Endothelial cell of umbilical vein (primary cell): ENCODE results near the gene SAMD4A. TPM values are rescaled to one million over a fixed set of nuclear protein-coding genes. Genes with fewer than 3 reads are reported as not detected.

Source experiments
- BruUV-seq: library from RNA; stranded (reverse); fragments of 400-500 nt; replicated peaks from 2 replicates; lab custom pipeline; 2021; lab: Mats Ljungman, UMichigan
- CTCF ChIA-PET: fragments of 300-600, 350-600 bp; sonication (Branson Sonifier 250); formaldehyde crosslinking; loops from one replicate; lab custom pipeline; 2021; ENCODE audit warnings: antibody characterized with exemption, inconsistent platforms; lab: Charles Lee
- POLR2A ChIA-PET: fragments of 300-600, 350-600 bp; sonication (Branson Sonifier 250); formaldehyde crosslinking; loops from one replicate; lab custom pipeline; 2021; ENCODE audit warnings: antibody characterized with exemption, inconsistent platforms; lab: Charles Lee
- DNase-seq: peaks from one replicate; pipeline ENCODE4 v3.0.0-alpha.2; 2011; ENCODE audit warnings: low read depth, low spot score
- FAIRE-seq: peaks from 2 replicates; lab custom pipeline; 2011; peaks lifted over from hg19 to GRCh38; lab: Jason Lieb, UNC
- H2AFZ ChIP-seq: 2 replicates; pipeline ENCODE4 v1.6.0; 2012; ENCODE audit warnings: low read depth, low read length, control low read depth, inconsistent platforms
- H3K27ac ChIP-seq: 2 replicates; pipeline ENCODE4 v1.5.1; 2011; ENCODE audit warnings: low read depth, mild to moderate bottlenecking, control low read depth, low read length, moderate library complexity; ENCODE audit not compliant: insufficient read depth
- H3K27me3 ChIP-seq, 2 experiments: 2 replicates each; pipeline versions ENCODE4 v1.6.0 to v1.6.1; 2011; ENCODE audit warnings: low read length in 2 of 2, mixed read lengths in 1 of 2; ENCODE audit not compliant: control insufficient read depth in 2 of 2, insufficient read depth in 2 of 2
- H3K36me3 ChIP-seq, 2 experiments: 2 replicates in 1 of 2; 3 replicates in 1 of 2; pipeline ENCODE4 v1.5.1; 2011; ENCODE audit warnings: low read length in 2 of 2, mild to moderate bottlenecking in 1 of 2, moderate library complexity in 1 of 2; ENCODE audit not compliant: control insufficient read depth in 2 of 2, insufficient read depth in 2 of 2; ENCODE audit errors: extremely low read depth in 1 of 2
- H3K4me1 ChIP-seq: 3 replicates; pipeline ENCODE4 v1.5.1; 2011; ENCODE audit warnings: mild to moderate bottlenecking, low read length; ENCODE audit not compliant: control insufficient read depth, insufficient read depth; ENCODE audit errors: extremely low read depth
- H3K4me2 ChIP-seq: 2 replicates; pipeline ENCODE4 v1.6.1; 2011; ENCODE audit warnings: low read length, control low read depth, mixed read lengths; ENCODE audit not compliant: insufficient read depth
- H3K4me3 ChIP-seq, 3 experiments: fragments of 200-600 bp in 1 of 3; sonication (generic), shearing (Covaris generic) in 1 of 3; replicated peaks in 1 of 3; 2 replicates each; pipeline ENCODE4 v1.5.1; 2011 to 2016; ENCODE audit warnings: control low read depth in 3 of 3, low read length in 3 of 3, mild to moderate bottlenecking in 2 of 3, inconsistent platforms in 1 of 3, low read depth in 1 of 3, moderate library complexity in 1 of 3; ENCODE audit not compliant: insufficient read depth in 1 of 3
- H3K79me2 ChIP-seq: 2 replicates; pipeline ENCODE4 v1.6.0; 2012; ENCODE audit warnings: low read length, inconsistent platforms; ENCODE audit not compliant: control insufficient read depth, insufficient read depth
- H3K9ac ChIP-seq: replicated peaks from 2 replicates; pipeline ENCODE3; 2011; ENCODE audit warnings: low read length, control low read depth; ENCODE audit not compliant: insufficient read depth; ENCODE audit errors: extremely low read depth
- H3K9me1 ChIP-seq: replicated peaks from 3 replicates; pipeline ENCODE4 v1.6.0; 2011; ENCODE audit warnings: mild to moderate bottlenecking, low read length; ENCODE audit not compliant: control insufficient read depth, insufficient read depth; ENCODE audit errors: extremely low read depth
- H3K9me3 ChIP-seq: replicated peaks from 2 replicates; pipeline ENCODE4 v1.5.1; 2012; ENCODE audit warnings: low read length, inconsistent platforms; ENCODE audit not compliant: control insufficient read depth, insufficient read depth
- H4K20me1 ChIP-seq: replicated peaks from 2 replicates; pipeline ENCODE3; 2011; ENCODE audit warnings: mild to moderate bottlenecking, low read length; ENCODE audit not compliant: control insufficient read depth, insufficient read depth; ENCODE audit errors: extremely low read depth
- EZH2 ChIP-seq: IDR thresholded peaks from 2 replicates; pipeline ENCODE4 v1.6.1; 2012; ENCODE audit warnings: borderline replicate concordance, low read depth, mild to moderate bottlenecking, moderate library complexity, low read length, inconsistent platforms; ENCODE audit not compliant: severe bottlenecking
- FOS ChIP-seq: IDR thresholded peaks from 2 replicates; pipeline ENCODE4 v1.6.1; 2011; ENCODE audit warnings: mild to moderate bottlenecking, low read length, moderate library complexity, borderline replicate concordance; ENCODE audit not compliant: insufficient read depth
- GATA2 ChIP-seq: IDR thresholded peaks from 2 replicates; pipeline ENCODE4 v1.7.0; 2011; ENCODE audit warnings: low read depth, mild to moderate bottlenecking, moderate library complexity, mixed read lengths, low read length; ENCODE audit not compliant: insufficient read length, insufficient read depth
- JUN ChIP-seq: IDR thresholded peaks from 2 replicates; pipeline ENCODE4 v1.6.1; 2011; ENCODE audit warnings: borderline replicate concordance, low read depth; ENCODE audit not compliant: insufficient read length, insufficient read depth
- MYC ChIP-seq: IDR thresholded peaks from one replicate; pipeline ENCODE4 v1.6.1; 2011; ENCODE audit warnings: mild to moderate bottlenecking, low read depth, low read length
- POLR2A ChIP-seq: IDR thresholded peaks from 2 replicates; pipeline ENCODE4 v1.6.1; 2012; ENCODE audit warnings: low read depth, mild to moderate bottlenecking, control low read depth, low read length
- POLR2AphosphoS5 ChIP-seq: IDR thresholded peaks from 2 replicates; pipeline ENCODE4 v1.6.1; 2012; ENCODE audit warnings: low read depth, mild to moderate bottlenecking, control low read depth, low read length, moderate library complexity; ENCODE audit not compliant: insufficient read depth
- dilution Hi-C: fragments of 300-500 bp; cut with MboI; formaldehyde crosslinking; loops from one replicate; pipeline ENCODE4 v1.15.0; 2019; ENCODE audit warnings: low sequenced_read_pairs; ENCODE audit not compliant: extremely low pct_ligation_motif_present
- intact Hi-C: fragments of 100-400 bp; cut with micrococcal nuclease; formaldehyde crosslinking; loops from one replicate; pipeline ENCODE4 v1.10.0; 2022
- polyA plus RNA-seq, 4 experiments: library from polyadenylated mRNA; depleted of rRNA in 3 of 4; stranded (reverse) in 3 of 4; unstranded in 1 of 4; fragments of >200 nt; gene quantifications; 2 replicates each; pipeline versions ENCODE4 v1.2.1 to v1.2.3, GENCODE V29; 2011 to 2012; ENCODE audit warnings: missing spikeins in 1 of 4
- total RNA-seq: library from RNA; stranded (reverse); gene quantifications from 2 replicates; pipeline ENCODE4 v1.2.3, GENCODE V29; 2021
- TF ChIP-seq, protein P1 (sequence below), 2 donors: IDR thresholded peaks; 1 replicate in 1 of 2; 2 replicates in 1 of 2; pipeline ENCODE4 v1.5.1; 2011; ENCODE audit warnings: low read length in 2 of 2, mild to moderate bottlenecking in 2 of 2, moderate library complexity in 2 of 2, control low read depth in 1 of 2, inconsistent platforms in 1 of 2, low read depth in 1 of 2; ENCODE audit not compliant: insufficient read depth in 1 of 2; ENCODE audit errors: extremely low read depth in 1 of 2
- TF ChIP-seq, protein P2 (sequence below): IDR thresholded peaks from 2 replicates; pipeline ENCODE4 v1.6.1; 2011; ENCODE audit not compliant: insufficient read depth, insufficient read length

Gene SAMD4A
- total and polyA plus RNA-seq, 2 donors (not counting 3 experiments of a cell fraction or from before 2014, with no cell fraction given), result 37.7 to 95.3 TPM

- Histone ChIP-seq H3K9me1 (no peaks in the 10 kb centered on the region), H3K4me3 (no peak overlapping the region), H3K9ac (peak overlapping the region; percentile 95), H3K79me2 (no peaks in the 10 kb centered on the region), H3K36me3 (peaks cover 25% of the 10 kb centered on the region in 2 experiments), H3K27me3 (no peaks in the 10 kb centered on the region), H3K4me1 (peaks cover 28% of the 10 kb centered on the region), H3K4me2 (peak overlapping the region; percentile 79), H4K20me1 (no peaks in the 10 kb centered on the region), H3K27ac (peak overlapping the region; percentile 99), H2AFZ (no peak overlapping the region), H3K9me3 (no peaks in the 10 kb centered on the region)
- peak; percentile 100 for FAIRE-seq
- POLR2A ChIA-PET, result interaction anchor here (0.5 to 2.3 kb wide), 6 partner anchors 51 to 208 kb away, joined by 3 to 54 read pairs (median 5); partner anchors contain the start of gene SAMD4A
- peak; percentile 43 for TF ChIP-seq MYC
- TF ChIP-seq, protein P1, sequence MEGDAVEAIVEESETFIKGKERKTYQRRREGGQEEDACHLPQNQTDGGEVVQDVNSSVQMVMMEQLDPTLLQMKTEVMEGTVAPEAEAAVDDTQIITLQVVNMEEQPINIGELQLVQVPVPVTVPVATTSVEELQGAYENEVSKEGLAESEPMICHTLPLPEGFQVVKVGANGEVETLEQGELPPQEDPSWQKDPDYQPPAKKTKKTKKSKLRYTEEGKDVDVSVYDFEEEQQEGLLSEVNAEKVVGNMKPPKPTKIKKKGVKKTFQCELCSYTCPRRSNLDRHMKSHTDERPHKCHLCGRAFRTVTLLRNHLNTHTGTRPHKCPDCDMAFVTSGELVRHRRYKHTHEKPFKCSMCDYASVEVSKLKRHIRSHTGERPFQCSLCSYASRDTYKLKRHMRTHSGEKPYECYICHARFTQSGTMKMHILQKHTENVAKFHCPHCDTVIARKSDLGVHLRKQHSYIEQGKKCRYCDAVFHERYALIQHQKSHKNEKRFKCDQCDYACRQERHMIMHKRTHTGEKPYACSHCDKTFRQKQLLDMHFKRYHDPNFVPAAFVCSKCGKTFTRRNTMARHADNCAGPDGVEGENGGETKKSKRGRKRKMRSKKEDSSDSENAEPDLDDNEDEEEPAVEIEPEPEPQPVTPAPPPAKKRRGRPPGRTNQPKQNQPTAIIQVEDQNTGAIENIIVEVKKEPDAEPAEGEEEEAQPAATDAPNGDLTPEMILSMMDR (IDR thresholded peaks at IDR 0.05; ENCODE audit: extremely low read depth in 1 of 2, insufficient read depth in 1 of 2, low read depth in 1 of 2, low read length in 2 of 2), result peak; percentile 66 to 71
- TF ChIP-seq POLR2AphosphoS5, result peak; percentile 94
- TF ChIP-seq, protein P2, sequence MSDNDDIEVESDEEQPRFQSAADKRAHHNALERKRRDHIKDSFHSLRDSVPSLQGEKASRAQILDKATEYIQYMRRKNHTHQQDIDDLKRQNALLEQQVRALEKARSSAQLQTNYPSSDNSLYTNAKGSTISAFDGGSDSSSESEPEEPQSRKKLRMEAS, result peak; percentile 85
- peak; percentile 43 for TF ChIP-seq GATA2
- TF ChIP-seq FOS, result peak; percentile 88
- peak; percentile 80 for TF ChIP-seq POLR2A
- no peak for TF ChIP-seq EZH2
- TF ChIP-seq JUN, result peak; percentile 93
- CTCF ChIA-PET, result interaction anchor here (0.6 to 6.4 kb wide), 68 partner anchors 9 to 425 kb away, joined by 3 to 286 read pairs (median 4); partner anchors contain the start of genes CGRRF1 and SAMD4A
- DNase-seq, result peak; percentile 99
- intact Hi-C loops, result loop anchor here (1.0 kb wide), 7 partner anchors 51 to 407 kb away; partner anchors contain the start of gene CGRRF1
- TSS peak; percentile 58 for BruUV-seq
- dilution Hi-C loops, result no loop called here
These were observed 206.5 kb downstream of the SAMD4A start for GRCh38 chr14:54773171-54774006.
